H9 (cell line): ENCODE results near the gene EFNB3. TPM values are rescaled to one million over a fixed set of nuclear protein-coding genes. Genes with fewer than 3 reads are reported as not detected.

Experiments used
- DNase-seq: peaks from one replicate; pipeline ENCODE4 v3.0.0-alpha.2; 2017
- H2AFZ ChIP-seq: one replicate; pipeline ENCODE4 v1.6.1; 2013; ENCODE audit warnings: mild to moderate bottlenecking, low read length, control low read depth, moderate library complexity
- H2AK5ac ChIP-seq: 2 replicates; pipeline ENCODE4 v1.6.1; 2013; ENCODE audit warnings: low read length, control low read depth, mixed read lengths; ENCODE audit not compliant: insufficient read length
- H2BK120ac ChIP-seq: one replicate; pipeline ENCODE4 v1.6.1; 2013; ENCODE audit warnings: low read depth, mild to moderate bottlenecking, low read length, control low read depth, inconsistent platforms; ENCODE audit not compliant: poor library complexity, severe bottlenecking
- H2BK12ac ChIP-seq: 2 replicates; pipeline ENCODE4 v1.6.1; 2013; ENCODE audit warnings: low read length, control low read depth, mixed read lengths, low read depth; ENCODE audit not compliant: insufficient read length
- H2BK15ac ChIP-seq: 2 replicates; pipeline ENCODE4 v1.6.1; 2013; ENCODE audit warnings: low read depth, low read length, control low read depth
- H2BK20ac ChIP-seq: one replicate; pipeline ENCODE4 v1.6.1; 2013; ENCODE audit warnings: low read depth, mild to moderate bottlenecking, low read length, control low read depth, inconsistent platforms; ENCODE audit not compliant: poor library complexity, severe bottlenecking
- H2BK5ac ChIP-seq: 2 replicates; pipeline ENCODE4 v1.6.1; 2013; ENCODE audit warnings: low read length, control low read depth, mixed read lengths; ENCODE audit not compliant: insufficient read length
- H3K14ac ChIP-seq: 2 replicates; pipeline ENCODE4 v1.6.1; 2013; ENCODE audit warnings: low read length, control low read depth; ENCODE audit not compliant: insufficient read depth
- H3K18ac ChIP-seq: 2 replicates; pipeline ENCODE4 v1.6.1; 2013; ENCODE audit warnings: low read depth, mild to moderate bottlenecking, mixed read lengths, low read length, control low read depth; ENCODE audit not compliant: insufficient read length
- H3K23ac ChIP-seq: 2 replicates; pipeline ENCODE4 v1.6.1; 2013; ENCODE audit warnings: low read length, control low read depth, mixed read lengths, low read depth; ENCODE audit not compliant: insufficient read length
- H3K23me2 ChIP-seq: 2 replicates; pipeline ENCODE4 v1.6.1; 2013; ENCODE audit warnings: low read depth, mild to moderate bottlenecking, mixed read lengths, low read length, control low read depth; ENCODE audit not compliant: insufficient read length, poor library complexity, severe bottlenecking
- H3K27ac ChIP-seq: 2 replicates; pipeline ENCODE4 v1.5.1; 2013; ENCODE audit warnings: low read length, control low read depth, mixed read lengths, low read depth; ENCODE audit not compliant: insufficient read length
- H3K27me3 ChIP-seq: 2 replicates; pipeline ENCODE4 v1.6.1; 2013; ENCODE audit warnings: low read length, control low read depth, inconsistent platforms; ENCODE audit not compliant: insufficient read depth
- H3K4ac ChIP-seq: 2 replicates; pipeline ENCODE4 v1.6.1; 2013; ENCODE audit warnings: low read depth, mild to moderate bottlenecking, control low read depth, inconsistent platforms, low read length, moderate library complexity
- H3K4me1 ChIP-seq: 2 replicates; pipeline ENCODE4 v1.6.1; 2013; ENCODE audit warnings: low read length, control low read depth, inconsistent platforms; ENCODE audit not compliant: insufficient read depth
- H3K4me2 ChIP-seq: 2 replicates; pipeline ENCODE4 v1.6.1; 2013; ENCODE audit warnings: low read length, control low read depth, mixed read lengths; ENCODE audit not compliant: insufficient read length, insufficient read depth
- H3K56ac ChIP-seq: 2 replicates; pipeline ENCODE4 v1.6.1; 2013; ENCODE audit warnings: low read depth, mild to moderate bottlenecking, mixed read lengths, low read length, control low read depth; ENCODE audit not compliant: insufficient read length
- H3K79me1 ChIP-seq: 2 replicates; pipeline ENCODE4 v1.6.1; 2013; ENCODE audit warnings: low read depth, mild to moderate bottlenecking, moderate library complexity, low read length, control low read depth, inconsistent platforms; ENCODE audit not compliant: insufficient read depth, poor library complexity, severe bottlenecking
- H3K79me2 ChIP-seq: 2 replicates; pipeline ENCODE4 v1.6.1; 2013; ENCODE audit warnings: low read length, control low read depth, inconsistent platforms; ENCODE audit not compliant: insufficient read depth
- H3K9ac ChIP-seq: 2 replicates; pipeline ENCODE4 v1.6.1; 2013; ENCODE audit warnings: low read length, control low read depth, mixed read lengths; ENCODE audit not compliant: insufficient read length; ENCODE audit errors: extremely low read depth
- H3K9me3 ChIP-seq: one replicate; pipeline ENCODE4 v1.6.1; 2013; ENCODE audit warnings: low read depth, low read length, inconsistent platforms; ENCODE audit not compliant: control insufficient read depth
- H3T11ph ChIP-seq: one replicate; pipeline ENCODE4 v1.6.1; 2013; ENCODE audit warnings: mild to moderate bottlenecking, low read length, control low read depth, inconsistent platforms
- H4K20me1 ChIP-seq: one replicate; pipeline ENCODE4 v1.6.1; 2013; ENCODE audit not compliant: control insufficient read depth, insufficient read length, insufficient read depth
- H4K5ac ChIP-seq: 2 replicates; pipeline ENCODE4 v1.6.1; 2013; ENCODE audit warnings: low read depth, mild to moderate bottlenecking, mixed read lengths, low read length, control low read depth; ENCODE audit not compliant: insufficient read length
- H4K8ac ChIP-seq: replicated peaks from 2 replicates; pipeline ENCODE4 v1.6.1; 2013; ENCODE audit warnings: low read length, control low read depth, mixed read lengths, low read depth; ENCODE audit not compliant: insufficient read length
- H4K91ac ChIP-seq: 2 replicates; pipeline ENCODE4 v1.6.1; 2013; ENCODE audit warnings: low read depth, mild to moderate bottlenecking, moderate library complexity, mixed read lengths, low read length, control low read depth; ENCODE audit not compliant: insufficient read length
- H3K27ac Mint-ChIP-seq, 3 experiments: 2 replicates in 2 of 3; 3 replicates in 1 of 3; pipeline ENCODE4 v1.8.0; 2020 to 2021; ENCODE audit warnings: mixed read lengths in 3 of 3, mild to moderate bottlenecking in 1 of 3, moderate library complexity in 1 of 3
- H3K27me3 Mint-ChIP-seq: 2 replicates; pipeline ENCODE4 v1.8.0; 2021; ENCODE audit warnings: low read depth, mild to moderate bottlenecking, moderate library complexity, mixed read lengths
- H3K36me3 Mint-ChIP-seq, 3 experiments: 2 replicates in 2 of 3; 3 replicates in 1 of 3; pipeline ENCODE4 v1.8.0; 2020 to 2021; ENCODE audit warnings: low read depth in 3 of 3, mixed read lengths in 3 of 3; ENCODE audit not compliant: insufficient read depth in 1 of 3
- H3K4me1 Mint-ChIP-seq, 2 experiments: 2 replicates each; pipeline ENCODE4 v1.8.0; 2020; ENCODE audit warnings: mixed read lengths in 2 of 2
- H3K4me3 Mint-ChIP-seq, 2 experiments: 2 replicates in 1 of 2; 3 replicates in 1 of 2; pipeline ENCODE4 v1.8.0; 2020 to 2021; ENCODE audit warnings: mild to moderate bottlenecking in 2 of 2, mixed read lengths in 2 of 2, moderate library complexity in 1 of 2
- H3K9me3 Mint-ChIP-seq, 2 experiments: 2 replicates in 1 of 2; 3 replicates in 1 of 2; pipeline ENCODE4 v1.8.0; 2020; ENCODE audit warnings: mild to moderate bottlenecking in 2 of 2, mixed read lengths in 2 of 2, moderate library complexity in 1 of 2
- WGBS: extraction: QIAGEN DNeasy Blood & Tissue Kit; methylation state at CpG from one replicate; pipeline ENCODE4 v1.1.7; 2013; ENCODE audit warnings: missing lambda C conversion rate, low lambda C conversion rate, mixed read lengths; ENCODE audit not compliant: insufficient read length; ENCODE audit errors: extremely low coverage; 5-methylcytosine and 5-hydroxymethylcytosine counted together
- total RNA-seq: library from RNA; stranded (reverse); gene quantifications from 2 replicates; pipeline ENCODE4 v1.2.1, GENCODE V29; 2021
- TF ChIP-seq, protein P1 (sequence below): fragments of 200-600 bp; sonication (generic); conservative IDR thresholded peaks from 3 replicates; pipeline ENCODE4 v1.8.0; 2021; ENCODE audit warnings: antibody characterized with exemption, mild to moderate bottlenecking

EFNB3 gene
- total RNA-seq, 1 experiment from 2014 or later = 11.3 TPM

DNA sequence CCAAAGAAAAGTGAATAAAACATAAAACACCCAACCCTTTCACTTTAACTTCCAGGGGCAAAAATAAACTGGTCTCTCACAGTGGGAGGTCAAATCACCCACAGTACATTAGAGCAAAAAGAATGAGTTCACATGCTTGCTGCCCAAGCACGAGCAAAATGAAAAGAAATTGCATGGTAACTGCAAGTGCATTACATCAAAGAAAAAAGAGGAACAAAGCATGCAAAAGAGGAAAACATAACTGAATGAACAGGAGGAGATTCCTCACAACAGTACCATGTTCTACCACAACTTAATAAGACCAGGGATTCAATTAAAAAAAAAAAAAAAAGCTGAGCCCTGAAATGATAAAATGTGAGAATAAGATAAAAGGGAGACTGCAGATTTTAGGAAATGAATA, 24.8 kb downstream of the EFNB3 start:
- H3K4me3 Mint-ChIP-seq = no peak overlapping the region
- Histone ChIP-seq H2BK20ac (no peak overlapping the region), H4K8ac (no peak overlapping the region), H2AFZ (no peak overlapping the region), H3K9me3 (no peaks in the 10 kb centered on the region), H4K5ac (no peak overlapping the region), H3K14ac (no peak overlapping the region), H3K27me3 (no peaks in the 10 kb centered on the region), H3K79me2 (no peaks in the 10 kb centered on the region), H2BK120ac (no peak overlapping the region), H3K27ac (no peak overlapping the region), H3K4me2 (no peak overlapping the region), H3K79me1 (no peaks in the 10 kb centered on the region), H4K20me1 (no peaks in the 10 kb centered on the region), H3K18ac (no peak overlapping the region), H3K9ac (no peak overlapping the region), H4K91ac (no peak overlapping the region), H3K23ac (no peak overlapping the region), H3K4me1 (no peaks in the 10 kb centered on the region), H2BK5ac (no peak overlapping the region), H3K23me2 (no peaks in the 10 kb centered on the region), H2BK12ac (no peak overlapping the region), H3K56ac (no peak overlapping the region), H2BK15ac (no peak overlapping the region), H3K4ac (no peak overlapping the region), H3T11ph (no peak overlapping the region), H2AK5ac (no peak overlapping the region)
- H3K4me1 Mint-ChIP-seq = no peaks in the 10 kb centered on the region
- TF ChIP-seq, protein P1, sequence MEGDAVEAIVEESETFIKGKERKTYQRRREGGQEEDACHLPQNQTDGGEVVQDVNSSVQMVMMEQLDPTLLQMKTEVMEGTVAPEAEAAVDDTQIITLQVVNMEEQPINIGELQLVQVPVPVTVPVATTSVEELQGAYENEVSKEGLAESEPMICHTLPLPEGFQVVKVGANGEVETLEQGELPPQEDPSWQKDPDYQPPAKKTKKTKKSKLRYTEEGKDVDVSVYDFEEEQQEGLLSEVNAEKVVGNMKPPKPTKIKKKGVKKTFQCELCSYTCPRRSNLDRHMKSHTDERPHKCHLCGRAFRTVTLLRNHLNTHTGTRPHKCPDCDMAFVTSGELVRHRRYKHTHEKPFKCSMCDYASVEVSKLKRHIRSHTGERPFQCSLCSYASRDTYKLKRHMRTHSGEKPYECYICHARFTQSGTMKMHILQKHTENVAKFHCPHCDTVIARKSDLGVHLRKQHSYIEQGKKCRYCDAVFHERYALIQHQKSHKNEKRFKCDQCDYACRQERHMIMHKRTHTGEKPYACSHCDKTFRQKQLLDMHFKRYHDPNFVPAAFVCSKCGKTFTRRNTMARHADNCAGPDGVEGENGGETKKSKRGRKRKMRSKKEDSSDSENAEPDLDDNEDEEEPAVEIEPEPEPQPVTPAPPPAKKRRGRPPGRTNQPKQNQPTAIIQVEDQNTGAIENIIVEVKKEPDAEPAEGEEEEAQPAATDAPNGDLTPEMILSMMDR = no peak
- peaks cover 20% of the 10 kb centered on the region for H3K27me3 Mint-ChIP-seq
- no CpG with 5 or more reads among the region's 1 CpG for WGBS
- no peaks in the 10 kb centered on the region for H3K36me3 Mint-ChIP-seq
- no peak for DNase-seq
- H3K9me3 Mint-ChIP-seq = no peaks in the 10 kb centered on the region
- no peak overlapping the region; a peak in 1 of 7 replicates for H3K27ac Mint-ChIP-seq
